ENCODE measurements around the gene INPP4A. TPM values are rescaled to one million over a fixed set of nuclear protein-coding genes. Genes with fewer than 3 reads are reported as not detected.
"Not testable (repeated sequence)": the region's sequence is repeated elsewhere in the genome, so short reads cannot be mapped to it uniquely, and the experiment has no call there.

INPP4A gene
- total and polyA plus RNA-seq, 7 donors, result 1.8 to 49.9 (median 30.4) TPM

DNA sequence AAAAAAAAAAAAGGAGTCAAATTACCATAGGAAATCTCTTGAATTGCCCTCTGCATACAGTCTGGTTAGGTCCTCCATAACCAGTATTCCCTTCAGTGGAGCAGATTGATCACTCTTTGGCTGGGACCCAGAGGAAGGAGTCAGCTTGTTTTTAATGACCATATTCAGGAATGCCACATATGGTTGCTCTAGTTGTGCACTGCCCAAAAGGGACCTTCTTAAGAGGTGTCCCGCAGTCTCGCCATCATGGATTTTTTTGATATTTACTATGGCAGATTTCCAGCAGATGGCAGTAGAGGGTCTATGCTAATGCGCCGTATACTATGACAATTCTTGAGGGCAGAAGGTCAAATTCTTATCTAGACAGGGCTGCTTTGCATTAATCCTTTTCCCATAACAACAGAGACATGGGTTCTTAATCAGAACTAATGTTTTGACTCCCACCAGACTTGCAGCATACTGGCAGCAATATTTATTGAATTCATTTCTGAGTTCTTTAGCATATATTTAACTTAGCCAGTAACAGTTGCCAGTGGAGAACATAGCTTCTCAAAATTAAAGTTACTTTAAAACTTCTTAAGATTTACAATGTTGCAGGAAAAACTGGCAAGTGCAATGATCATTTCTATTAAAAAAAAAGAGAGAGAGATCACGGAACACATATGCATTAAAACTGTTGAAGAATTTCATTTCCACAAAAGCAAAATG is 31.8 kb upstream of the INPP4A start:
- Histone ChIP-seq H3K27ac (no peak overlapping the region), H3K9me3 (no peaks in the 10 kb centered on the region), H3K4me3 (no peak overlapping the region), H3K27me3 (no peaks in the 10 kb centered on the region), H3K36me3 (no peaks in the 10 kb centered on the region), H3K4me1 (peaks cover 0 to 4% (median 0%) of the 10 kb centered on the region in 4 donors)
- TF ChIP-seq, protein P1, sequence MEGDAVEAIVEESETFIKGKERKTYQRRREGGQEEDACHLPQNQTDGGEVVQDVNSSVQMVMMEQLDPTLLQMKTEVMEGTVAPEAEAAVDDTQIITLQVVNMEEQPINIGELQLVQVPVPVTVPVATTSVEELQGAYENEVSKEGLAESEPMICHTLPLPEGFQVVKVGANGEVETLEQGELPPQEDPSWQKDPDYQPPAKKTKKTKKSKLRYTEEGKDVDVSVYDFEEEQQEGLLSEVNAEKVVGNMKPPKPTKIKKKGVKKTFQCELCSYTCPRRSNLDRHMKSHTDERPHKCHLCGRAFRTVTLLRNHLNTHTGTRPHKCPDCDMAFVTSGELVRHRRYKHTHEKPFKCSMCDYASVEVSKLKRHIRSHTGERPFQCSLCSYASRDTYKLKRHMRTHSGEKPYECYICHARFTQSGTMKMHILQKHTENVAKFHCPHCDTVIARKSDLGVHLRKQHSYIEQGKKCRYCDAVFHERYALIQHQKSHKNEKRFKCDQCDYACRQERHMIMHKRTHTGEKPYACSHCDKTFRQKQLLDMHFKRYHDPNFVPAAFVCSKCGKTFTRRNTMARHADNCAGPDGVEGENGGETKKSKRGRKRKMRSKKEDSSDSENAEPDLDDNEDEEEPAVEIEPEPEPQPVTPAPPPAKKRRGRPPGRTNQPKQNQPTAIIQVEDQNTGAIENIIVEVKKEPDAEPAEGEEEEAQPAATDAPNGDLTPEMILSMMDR (IDR thresholded peaks at IDR 0.05), result peak in 3 of 4 experiments; percentile 45 to 70 (median 66)
- TF ChIP-seq POLR2A (IDR thresholded peaks at IDR 0.05), result no peak
- no peak for DNase-seq
- intact Hi-C loops (cut with DNase I), result loop anchor here (2.0 to 10.0 kb wide), 4 partner anchors 104 to 422 kb away; partner anchors contain the start of genes COA5 and UNC50
- WGBS, 2 donors, result 18 to 21% methylated on average over 5 of the region's 5 CpGs

DNA sequence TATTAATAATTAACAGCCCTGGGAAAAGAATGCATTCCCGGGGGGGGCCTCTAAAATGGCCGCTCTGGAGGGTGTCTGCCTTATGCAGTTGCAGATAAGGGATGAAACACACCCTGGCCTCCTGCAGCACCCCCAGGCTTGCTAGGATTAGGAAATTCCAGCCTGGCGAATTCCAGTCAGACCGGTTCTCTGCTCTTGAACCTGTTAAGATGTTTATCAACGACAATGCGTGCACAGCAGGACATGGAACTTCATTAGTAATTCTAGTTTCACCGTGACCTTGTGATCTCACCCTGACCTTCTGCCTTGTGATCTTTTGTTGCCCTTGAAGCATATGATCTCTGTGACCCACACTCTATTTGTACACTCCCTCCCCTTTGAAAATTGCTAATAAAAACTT is 30.4 kb upstream of the INPP4A start:
- H3K4me1 ChIP-seq, H3K27ac ChIP-seq, H3K9me3 ChIP-seq, DNase-seq, H3K36me3 ChIP-seq, H3K4me3 ChIP-seq, H3K27me3 ChIP-seq: not testable (repeated sequence)
- intact Hi-C loops (cut with DNase I), result loop anchor here (5.0 to 10.0 kb wide), 3 partner anchors 103 to 421 kb away; no protein-coding TSS in a partner anchor
- WGBS, 2 donors, result 95 to 96% methylated on average over 7 of the region's 7 CpGs

DNA sequence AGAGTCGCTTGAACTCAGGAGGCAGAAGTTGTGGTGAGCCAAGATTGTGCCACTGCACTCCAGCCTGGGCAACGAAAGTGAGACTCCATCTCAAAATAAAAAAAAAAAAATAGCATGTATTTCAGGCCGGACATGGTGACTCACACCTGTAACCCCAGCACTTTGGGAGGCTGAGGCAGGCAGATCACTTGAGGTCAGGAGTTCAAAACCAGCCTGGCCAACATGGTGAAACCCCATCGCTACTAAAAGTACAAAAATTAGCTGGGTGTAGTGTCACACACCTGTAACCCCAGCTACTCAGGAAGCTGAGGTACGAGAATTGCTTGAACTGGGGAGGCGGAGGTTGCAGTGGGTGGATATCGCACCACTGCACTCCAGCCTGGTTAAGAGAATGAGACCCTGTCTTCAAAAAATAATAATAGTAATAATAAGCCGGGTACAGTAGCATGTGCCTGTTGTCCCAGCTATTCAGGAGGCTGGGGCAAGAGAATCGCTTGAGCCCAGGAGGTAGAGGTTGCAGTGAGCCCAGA is 28.9 kb upstream of the INPP4A start:
- DNase-seq, H3K36me3 ChIP-seq, H3K27ac ChIP-seq, H3K27me3 ChIP-seq, H3K4me3 ChIP-seq, H3K4me1 ChIP-seq, H3K9me3 ChIP-seq: not testable (repeated sequence)
- intact Hi-C loops (cut with DNase I), result loop anchor here (10.0 kb wide), 1 partner anchor 419 kb away; no protein-coding TSS in a partner anchor
- WGBS, 2 donors, result 89 to 95% methylated on average over 9 of the region's 9 CpGs

DNA sequence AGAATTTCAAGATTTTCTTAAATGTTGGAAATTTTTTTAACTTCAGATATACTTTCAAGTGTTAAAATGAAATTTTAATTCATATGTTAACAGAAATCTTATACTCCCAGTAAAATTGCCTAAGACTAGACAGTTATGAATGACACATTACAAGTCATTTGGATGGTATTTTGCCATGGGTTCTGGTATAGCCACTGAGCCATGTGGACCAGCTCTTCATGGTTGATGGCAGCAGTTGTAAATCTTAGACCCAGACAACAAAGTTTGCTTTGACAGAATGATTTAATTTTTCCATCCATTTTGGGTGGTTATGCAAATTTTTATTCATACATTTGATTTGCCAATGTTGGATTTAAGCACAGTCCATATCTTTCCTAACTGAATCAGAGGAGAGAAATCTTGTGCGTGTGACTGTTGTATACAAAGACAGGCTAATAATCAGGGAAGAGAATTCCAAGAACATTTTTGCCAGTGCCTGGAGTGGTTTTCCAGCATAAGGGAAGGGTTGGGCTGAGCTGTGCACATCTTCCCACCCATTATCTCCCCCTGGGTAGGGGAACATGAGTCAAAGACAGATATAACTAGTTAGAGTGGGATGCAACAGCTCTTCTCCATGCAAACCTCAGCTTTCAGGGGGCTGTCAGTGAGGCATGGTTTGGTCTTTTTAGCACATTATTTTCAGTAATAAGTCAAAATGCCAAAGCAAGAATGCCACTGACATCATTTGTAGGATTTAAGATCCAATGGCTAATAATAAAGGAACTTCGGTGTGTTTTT is 28.1 kb upstream of the INPP4A start:
- intact Hi-C loops (cut with DNase I), result loop anchor here (10.0 kb wide), 1 partner anchor 418 kb away; no protein-coding TSS in a partner anchor
- Histone ChIP-seq H3K4me3 (no peak overlapping the region), H3K9me3 (no peaks in the 10 kb centered on the region), H3K36me3 (no peaks in the 10 kb centered on the region), H3K27me3 (no peaks in the 10 kb centered on the region), H3K4me1 (peaks cover 0 to 4% (median 0%) of the 10 kb centered on the region in 4 donors), H3K27ac (no peak overlapping the region)
- WGBS, 2 donors, result 90 to 93% methylated on average over 2 of the region's 2 CpGs
- DNase-seq, result no peak
- TF ChIP-seq POLR2A (IDR thresholded peaks at IDR 0.05) (no peak), POLR2AphosphoS5 (IDR thresholded peaks at IDR 0.05) (no peak), EP300 (IDR thresholded peaks at IDR 0.05) (no peak)
- TF ChIP-seq, protein P1 (IDR thresholded peaks at IDR 0.05), result no peak

DNA sequence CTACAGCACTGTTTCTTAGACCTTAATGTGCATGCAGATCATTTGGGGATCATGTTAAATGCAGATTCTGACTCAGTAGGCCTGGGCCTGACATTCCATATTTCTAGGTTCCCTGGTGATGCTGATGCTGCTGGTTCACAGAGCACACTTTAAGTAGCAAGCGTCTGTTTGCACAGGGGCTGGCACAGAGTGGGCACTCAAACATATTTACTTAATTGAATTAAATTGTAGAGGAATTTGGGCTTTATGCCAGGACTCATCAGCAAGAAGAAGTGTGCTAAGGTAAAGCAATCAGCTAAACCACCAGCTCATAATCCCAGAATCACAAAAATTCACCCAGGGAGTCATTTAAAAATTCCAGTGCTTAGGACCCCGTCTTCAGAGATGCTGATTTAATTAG is 25.1 kb upstream of the INPP4A start:
- Histone ChIP-seq H3K27ac (peak overlapping the region in 1 of 4 donors; percentile 11), H3K9me3 (peaks cover 0 to 3% (median 0%) of the 10 kb centered on the region in 4 donors), H3K36me3 (no peaks in the 10 kb centered on the region), H3K4me1 (no peaks in the 10 kb centered on the region), H3K4me3 (no peak overlapping the region), H3K27me3 (no peaks in the 10 kb centered on the region)
- TF ChIP-seq POLR2A (IDR thresholded peaks at IDR 0.05) (no peak), EP300 (IDR thresholded peaks at IDR 0.05) (no peak), POLR2AphosphoS5 (IDR thresholded peaks at IDR 0.05) (no peak)
- TF ChIP-seq, protein P1 (IDR thresholded peaks at IDR 0.05), result no peak
- intact Hi-C loops (cut with DNase I), result loop anchor here (10.0 kb wide), 1 partner anchor 415 kb away; no protein-coding TSS in a partner anchor
- 74 to 84% methylated on average over 2 of the region's 2 CpGs for WGBS, 2 donors
- DNase-seq, result no peak

Data from sigmoid colon (tissue), 7 donors.